ENCODE results near the gene TACO1.

Gene TACO1

DNA sequence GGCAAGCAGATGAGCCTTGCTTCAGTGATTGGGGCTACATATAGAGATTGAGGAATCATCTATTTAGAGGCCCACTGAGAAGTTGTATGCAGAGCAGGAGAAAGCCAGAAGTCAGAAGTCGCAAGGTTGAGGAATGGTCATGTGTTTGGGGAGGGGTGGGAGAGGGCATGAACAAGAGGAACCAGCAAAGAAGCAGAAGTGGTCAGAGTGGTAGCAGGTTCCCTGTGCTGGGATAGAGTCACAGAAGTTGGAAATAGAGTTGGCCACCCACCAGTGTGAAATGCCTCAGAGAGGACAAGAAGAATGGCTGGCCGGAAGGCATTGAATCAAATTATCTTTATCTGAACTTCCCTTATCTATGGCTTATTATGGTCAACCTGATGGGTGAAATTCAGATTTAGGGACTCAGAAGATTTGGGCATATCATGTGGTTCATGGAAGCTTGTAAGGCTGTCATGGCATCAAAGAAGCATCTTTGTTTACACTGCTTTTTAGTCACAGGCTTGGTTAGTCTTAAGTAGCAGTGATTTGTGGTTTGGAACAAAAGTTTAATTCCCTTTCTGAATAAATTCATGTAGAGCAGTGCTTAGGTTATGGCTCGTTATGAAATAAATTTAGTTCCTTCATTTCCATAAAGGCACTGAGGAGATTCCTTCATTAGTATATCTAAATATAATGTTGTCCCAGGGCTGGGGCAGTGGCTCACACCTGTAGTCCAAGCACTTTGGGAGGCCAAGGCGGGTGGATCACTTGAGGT is 41.2 kb downstream of the TACO1 start:
- no peak for DNase-seq

DNA sequence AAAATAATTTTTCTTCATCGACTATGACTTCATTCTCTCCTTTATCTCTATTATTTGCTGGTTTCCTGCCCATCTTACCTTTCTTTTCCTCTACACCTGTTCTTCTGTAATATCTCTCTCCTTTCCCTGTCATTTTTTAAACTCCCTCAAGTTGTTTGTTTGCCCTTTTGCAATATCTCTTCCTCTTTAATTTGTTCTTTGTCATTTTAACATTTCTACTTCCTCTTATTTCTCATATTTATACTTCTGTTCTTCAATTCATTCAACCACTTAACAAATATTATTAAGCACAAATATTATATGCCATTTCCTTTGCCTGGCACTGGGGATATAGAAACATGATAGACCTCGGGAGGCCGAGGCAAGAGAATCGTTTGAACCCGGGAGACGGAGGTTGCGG is 44.2 kb downstream of the TACO1 start:
- DNase-seq = no peak

- no peak for DNase-seq
Observed at GRCh38 chr17:63645775-63646487, 45.2 kb downstream of the TACO1 start.

DNA sequence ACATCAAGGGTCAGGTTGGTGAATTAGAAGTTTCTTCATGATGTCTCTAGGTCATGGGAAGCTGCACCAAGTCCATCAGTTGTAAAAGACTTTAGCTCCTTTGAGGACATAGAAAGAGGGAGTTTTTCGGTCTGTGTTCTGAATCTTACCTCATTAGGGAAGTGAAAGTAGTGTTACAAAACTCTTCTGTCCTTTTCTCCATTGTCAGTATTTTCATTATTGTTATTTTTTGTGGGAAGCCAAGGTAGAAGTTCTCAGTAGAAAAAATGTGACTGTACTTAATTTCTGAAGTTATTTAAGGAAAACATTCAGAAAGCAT is 45.8 kb downstream of the TACO1 start:
- no peak for DNase-seq

DNA sequence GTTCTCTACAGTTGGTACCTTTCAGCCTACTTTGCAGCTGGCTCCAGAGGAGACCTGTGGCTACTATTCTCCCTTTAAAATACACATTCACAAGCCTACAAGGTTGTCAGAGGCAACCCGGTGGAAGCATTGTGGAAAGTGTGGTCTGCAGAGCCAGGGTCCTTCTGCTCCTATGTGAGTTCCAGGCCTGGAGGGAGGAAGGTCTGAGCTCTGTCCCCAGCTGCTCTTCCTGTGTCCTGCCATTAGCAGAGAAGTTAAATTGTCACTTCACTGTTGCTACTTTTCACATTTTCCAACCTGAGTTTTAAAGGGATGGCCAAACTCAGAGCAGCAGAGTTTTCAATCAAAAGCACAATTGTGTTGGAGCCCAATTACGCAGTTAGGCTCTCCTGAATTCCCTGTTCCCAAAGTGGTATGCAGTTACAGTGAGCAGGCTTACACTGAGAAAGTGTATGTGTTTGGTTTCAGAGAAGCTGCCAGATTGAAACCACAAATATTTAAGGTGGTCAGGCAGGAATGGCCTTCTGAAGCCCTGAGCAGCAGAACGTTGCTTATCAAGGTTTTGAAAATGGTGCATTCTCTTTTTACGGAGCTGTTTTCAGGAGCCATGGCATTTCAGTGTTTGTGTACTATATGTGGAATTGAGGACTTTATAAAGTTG is 46.5 kb downstream of the TACO1 start:
- no peak for DNase-seq

- DNase-seq = no peak
Observed at GRCh38 chr17:63647936-63648335, 47.2 kb downstream of the TACO1 start.

- DNase-seq = no peak
Observed at GRCh38 chr17:63649813-63650212, 49.1 kb downstream of the TACO1 start.

DNA sequence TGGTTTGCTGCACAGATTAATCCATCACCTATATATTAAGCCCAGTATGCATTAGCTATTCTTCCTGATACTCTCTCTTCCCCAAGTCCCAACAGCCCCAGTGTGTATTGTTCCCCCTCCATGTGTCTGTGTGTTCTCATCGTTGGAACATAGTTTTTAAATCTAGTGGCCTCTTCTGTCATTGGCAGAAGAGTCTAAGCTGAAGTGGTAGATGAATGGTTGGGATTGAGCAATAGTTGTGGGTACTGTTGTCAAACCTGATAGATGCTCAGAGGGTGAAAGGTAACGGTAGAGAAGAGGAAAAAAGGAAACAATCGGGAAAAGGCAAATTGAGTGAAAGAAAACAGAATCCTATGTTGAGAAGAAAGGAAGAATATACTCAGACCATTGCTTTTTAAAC is 51.4 kb downstream of the TACO1 start:
- DNase-seq = no peak

GRCh38 chr17:63653050-63653449 is 52.4 kb downstream of the TACO1 start:
- DNase-seq = no peak

GRCh38 chr17:63657786-63658185 is 57.1 kb downstream of the TACO1 start:
- no peak for DNase-seq

All from NCI-H345 (cell line).